Uterus (tissue), 2 donors: ENCODE data around the gene GRIK2.

Source experiments
- CTCF ChIP-seq, 4 experiments: fragments of 200-600 bp in 2 of 4; fragments of 450-650 bp in 2 of 4; sonication (generic) in 2 of 4; IDR thresholded peaks; one replicate each; pipeline ENCODE4 v1.5.1; 2016 to 2019; ENCODE audit warnings: antibody characterized with exemption in 4 of 4, mild to moderate bottlenecking in 2 of 4, moderate library complexity in 1 of 4
- POLR2A ChIP-seq, 2 donors: fragments of 450-650 bp; IDR thresholded peaks; one replicate each; pipeline ENCODE4 v1.6.1; 2016; ENCODE audit warnings: antibody characterized with exemption in 2 of 2, mild to moderate bottlenecking in 1 of 2, moderate library complexity in 1 of 2

- TF ChIP-seq POLR2A (IDR thresholded peaks at IDR 0.05) (no peak), CTCF (IDR thresholded peaks at IDR 0.05) (no peak)
Measured at GRCh38 chr6:101830501-101831031, 437.1 kb downstream of the GRIK2 start.
